GM19035 (cell line): ENCODE data around the gene CREBBP.

Experiments
- ATAC-seq: cut with Tn5 transposase; IDR thresholded peaks from one replicate; pipeline ENCODE4 v1.9.1; 2021; ENCODE audit not compliant: unreplicated experiment

Gene CREBBP

GRCh38 chr16:3690470-3690928 lies 190.0 kb downstream of the CREBBP start:
- ATAC-seq = no peak

DNA sequence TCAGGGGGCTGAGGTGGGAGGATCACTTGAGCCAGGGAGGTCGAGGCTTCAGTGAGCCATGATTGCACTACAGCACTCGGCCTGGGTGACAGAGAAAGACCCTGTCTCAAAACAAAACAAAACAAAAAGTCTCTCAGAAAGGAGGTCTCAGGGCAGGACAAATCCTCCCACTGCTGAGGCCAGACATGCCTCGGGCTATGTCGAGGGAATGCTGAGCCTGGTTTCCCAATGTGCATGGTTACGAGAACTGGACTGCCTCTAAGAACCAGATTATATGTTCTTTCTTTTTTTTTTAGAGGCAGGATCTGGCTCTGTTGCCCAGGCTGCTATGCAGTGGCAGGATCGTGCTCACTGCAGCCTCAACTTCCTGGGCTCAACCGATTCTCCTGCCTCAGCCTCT lies 190.8 kb downstream of the CREBBP start:
- no peak for ATAC-seq

- ATAC-seq = no peak
These were observed 192.7 kb downstream of the CREBBP start for GRCh38 chr16:3687792-3688191.

DNA sequence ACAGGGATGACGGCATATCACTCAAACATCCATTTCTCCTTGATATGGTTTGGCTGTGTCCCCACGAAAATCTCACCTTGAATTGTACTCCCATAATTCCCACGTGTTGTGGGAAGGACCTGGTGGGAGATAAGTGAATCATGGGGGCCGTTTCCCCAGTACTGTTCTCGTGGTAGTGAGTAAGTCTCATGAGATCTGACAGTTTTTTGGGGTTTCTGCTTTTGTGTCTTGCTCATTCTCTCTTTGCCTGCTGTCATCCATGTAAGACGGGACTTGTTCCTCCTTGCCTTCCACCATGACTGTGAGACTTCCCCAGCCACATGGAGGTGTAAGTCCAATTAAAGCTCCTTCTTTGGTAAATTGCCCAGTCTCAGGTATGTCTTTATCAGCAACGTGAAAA lies 193.5 kb downstream of the CREBBP start:
- ATAC-seq = no peak

DNA sequence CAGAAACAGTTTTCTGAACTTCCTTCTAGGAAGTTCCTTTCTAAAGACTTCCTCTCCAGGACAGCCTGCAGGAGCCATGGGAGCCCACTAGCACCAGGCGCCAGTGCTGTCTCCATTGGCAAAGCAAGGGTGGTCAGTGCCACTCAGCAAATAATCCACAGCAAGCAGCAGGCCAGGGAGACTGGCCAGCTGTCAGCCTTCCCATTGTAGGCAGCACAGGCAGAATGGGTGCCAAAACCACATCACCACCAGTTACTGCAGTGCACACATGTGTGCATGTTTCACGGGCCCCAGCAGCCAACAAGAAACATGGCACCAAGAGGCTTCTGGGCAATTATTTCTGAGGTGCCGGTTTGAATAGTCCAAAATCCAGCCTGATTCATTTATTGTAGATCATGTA lies 199.3 kb downstream of the CREBBP start:
- no peak for ATAC-seq

GRCh38 chr16:3677994-3678393 lies 202.5 kb downstream of the CREBBP start:
- no peak for ATAC-seq

DNA sequence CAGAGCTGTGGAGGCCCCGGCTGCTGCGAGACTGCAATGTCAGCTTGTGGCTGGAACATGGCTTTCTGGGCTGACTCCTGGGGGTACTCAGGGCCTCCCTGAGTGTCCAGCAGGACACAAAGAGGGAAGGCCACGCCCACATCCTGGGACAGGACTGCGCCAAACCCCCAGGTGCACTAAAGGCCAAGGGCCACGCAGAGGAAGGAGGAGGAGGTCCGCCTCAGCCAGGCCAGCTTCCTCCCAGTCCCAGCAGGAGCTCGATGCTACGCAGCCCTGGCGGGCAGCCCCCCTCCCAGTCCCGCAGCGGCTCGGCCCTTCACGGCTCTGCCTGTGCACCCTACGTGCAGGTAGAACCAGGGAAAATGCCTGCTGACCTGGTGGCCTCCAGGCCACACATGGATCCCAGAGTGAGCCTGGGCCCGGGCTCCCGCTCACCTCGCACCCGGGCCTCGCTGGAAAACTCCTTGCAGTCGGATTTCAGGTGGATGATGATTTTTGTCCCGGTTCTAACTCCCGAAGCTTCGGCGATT lies 204.8 kb downstream of the CREBBP start:
- no peak for ATAC-seq
